ENCODE data around the gene MOB2. TPM values are rescaled to one million over a fixed set of nuclear protein-coding genes. Genes with fewer than 3 reads are reported as not detected.

MOB2 gene
- total RNA-seq, 1 donor from 2014 or later, result 26.4 TPM

GRCh38 chr11:1467270-1467669, 19.3 kb downstream of the MOB2 start:
- Mint-ChIP-seq H3K9me3 (ENCODE audit: unreplicated experiment) (no peaks in the 10 kb centered on the region), H3K36me3 (ENCODE audit: low read depth, unreplicated experiment) (peaks cover 12% of the 10 kb centered on the region), H3K27ac (ENCODE audit: unreplicated experiment) (no peak overlapping the region), H3K27me3 (ENCODE audit: low read depth, unreplicated experiment) (peaks cover 2% of the 10 kb centered on the region), H3K4me3 (ENCODE audit: unreplicated experiment) (no peak overlapping the region), H3K4me1 (ENCODE audit: low read depth, unreplicated experiment) (peaks cover 4% of the 10 kb centered on the region)
- Histone ChIP-seq H3K27me3 (ENCODE audit: insufficient read depth, low read length) (no peaks in the 10 kb centered on the region), H3K9ac (ENCODE audit: low read length) (no peak overlapping the region), H3K9me3 (ENCODE audit: insufficient read depth, low read depth, low read length) (no peaks in the 10 kb centered on the region), H4K20me1 (ENCODE audit: insufficient read depth, low read length) (no peaks in the 10 kb centered on the region), H3K79me2 (ENCODE audit: insufficient read depth, low read length) (no peaks in the 10 kb centered on the region), H3K4me1 (ENCODE audit: insufficient read depth, low read length) (no peaks in the 10 kb centered on the region), H3K4me2 (ENCODE audit: low read length) (no peak overlapping the region), H3K4me3 (ENCODE audit: insufficient read depth, low read depth, low read length) (no peak overlapping the region), H3K27ac (ENCODE audit: low read depth, low read length) (no peak overlapping the region), H2AFZ (ENCODE audit: low read depth, low read length) (no peak overlapping the region), H3K36me3 (ENCODE audit: insufficient read depth, low read length) (no peaks in the 10 kb centered on the region)
- TF ChIP-seq, protein P1, sequence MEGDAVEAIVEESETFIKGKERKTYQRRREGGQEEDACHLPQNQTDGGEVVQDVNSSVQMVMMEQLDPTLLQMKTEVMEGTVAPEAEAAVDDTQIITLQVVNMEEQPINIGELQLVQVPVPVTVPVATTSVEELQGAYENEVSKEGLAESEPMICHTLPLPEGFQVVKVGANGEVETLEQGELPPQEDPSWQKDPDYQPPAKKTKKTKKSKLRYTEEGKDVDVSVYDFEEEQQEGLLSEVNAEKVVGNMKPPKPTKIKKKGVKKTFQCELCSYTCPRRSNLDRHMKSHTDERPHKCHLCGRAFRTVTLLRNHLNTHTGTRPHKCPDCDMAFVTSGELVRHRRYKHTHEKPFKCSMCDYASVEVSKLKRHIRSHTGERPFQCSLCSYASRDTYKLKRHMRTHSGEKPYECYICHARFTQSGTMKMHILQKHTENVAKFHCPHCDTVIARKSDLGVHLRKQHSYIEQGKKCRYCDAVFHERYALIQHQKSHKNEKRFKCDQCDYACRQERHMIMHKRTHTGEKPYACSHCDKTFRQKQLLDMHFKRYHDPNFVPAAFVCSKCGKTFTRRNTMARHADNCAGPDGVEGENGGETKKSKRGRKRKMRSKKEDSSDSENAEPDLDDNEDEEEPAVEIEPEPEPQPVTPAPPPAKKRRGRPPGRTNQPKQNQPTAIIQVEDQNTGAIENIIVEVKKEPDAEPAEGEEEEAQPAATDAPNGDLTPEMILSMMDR (IDR thresholded peaks at IDR 0.05; ENCODE audit: insufficient read depth, low read depth, low read length), result no peak
- TF ChIP-seq EZH2 (IDR thresholded peaks at IDR 0.05; ENCODE audit: insufficient read depth, low read length), result no peak
- no peak for FAIRE-seq
- DNase-seq (ENCODE audit: low read depth), result no peak

GRCh38 chr11:1466784-1467183, 19.8 kb downstream of the MOB2 start:
- Histone ChIP-seq H4K20me1 (ENCODE audit: insufficient read depth, low read length) (no peaks in the 10 kb centered on the region), H3K4me3 (ENCODE audit: insufficient read depth, low read depth, low read length) (no peak overlapping the region), H3K4me1 (ENCODE audit: insufficient read depth, low read length) (no peaks in the 10 kb centered on the region), H3K4me2 (ENCODE audit: low read length) (no peak overlapping the region), H3K79me2 (ENCODE audit: insufficient read depth, low read length) (no peaks in the 10 kb centered on the region), H3K27ac (ENCODE audit: low read depth, low read length) (no peak overlapping the region), H3K9me3 (ENCODE audit: insufficient read depth, low read depth, low read length) (no peaks in the 10 kb centered on the region), H3K27me3 (ENCODE audit: insufficient read depth, low read length) (no peaks in the 10 kb centered on the region), H3K9ac (ENCODE audit: low read length) (no peak overlapping the region), H2AFZ (ENCODE audit: low read depth, low read length) (no peak overlapping the region), H3K36me3 (ENCODE audit: insufficient read depth, low read length) (no peaks in the 10 kb centered on the region)
- Mint-ChIP-seq H3K27me3 (ENCODE audit: low read depth, unreplicated experiment) (peaks cover 2% of the 10 kb centered on the region), H3K36me3 (ENCODE audit: low read depth, unreplicated experiment) (peaks cover 12% of the 10 kb centered on the region), H3K27ac (ENCODE audit: unreplicated experiment) (no peak overlapping the region), H3K9me3 (ENCODE audit: unreplicated experiment) (no peaks in the 10 kb centered on the region), H3K4me1 (ENCODE audit: low read depth, unreplicated experiment) (peaks cover 4% of the 10 kb centered on the region), H3K4me3 (ENCODE audit: unreplicated experiment) (no peak overlapping the region)
- TF ChIP-seq EZH2 (IDR thresholded peaks at IDR 0.05; ENCODE audit: insufficient read depth, low read length), result no peak
- TF ChIP-seq, protein P1 (IDR thresholded peaks at IDR 0.05; ENCODE audit: insufficient read depth, low read depth, low read length), result no peak
- FAIRE-seq, result no peak
- no peak for DNase-seq (ENCODE audit: low read depth)

- FAIRE-seq, result no peak
- Mint-ChIP-seq H3K27me3 (ENCODE audit: low read depth, unreplicated experiment) (peaks cover 2% of the 10 kb centered on the region), H3K4me1 (ENCODE audit: low read depth, unreplicated experiment) (peaks cover 4% of the 10 kb centered on the region), H3K36me3 (ENCODE audit: low read depth, unreplicated experiment) (peaks cover 4% of the 10 kb centered on the region), H3K4me3 (ENCODE audit: unreplicated experiment) (no peak overlapping the region), H3K27ac (ENCODE audit: unreplicated experiment) (no peak overlapping the region), H3K9me3 (ENCODE audit: unreplicated experiment) (no peaks in the 10 kb centered on the region)
- no peak for DNase-seq (ENCODE audit: low read depth)
- no peaks in the 10 kb centered on the region for H3K9me3 ChIP-seq (ENCODE audit: insufficient read depth, low read depth, low read length)
- H3K4me3 ChIP-seq (ENCODE audit: insufficient read depth, low read depth, low read length), result no peak overlapping the region
- no peaks in the 10 kb centered on the region for H3K4me1 ChIP-seq (ENCODE audit: insufficient read depth, low read length)
- TF ChIP-seq, protein P1 (IDR thresholded peaks at IDR 0.05; ENCODE audit: insufficient read depth, low read depth, low read length), result no peak
- no peak for TF ChIP-seq EZH2 (IDR thresholded peaks at IDR 0.05; ENCODE audit: insufficient read depth, low read length)
- H3K4me2 ChIP-seq (ENCODE audit: low read length), result no peak overlapping the region
- no peaks in the 10 kb centered on the region for H3K36me3 ChIP-seq (ENCODE audit: insufficient read depth, low read length)
- H2AFZ ChIP-seq (ENCODE audit: low read depth, low read length), result no peak overlapping the region
- no peaks in the 10 kb centered on the region for H4K20me1 ChIP-seq (ENCODE audit: insufficient read depth, low read length)
- no peaks in the 10 kb centered on the region for H3K27me3 ChIP-seq (ENCODE audit: insufficient read depth, low read length)
- H3K79me2 ChIP-seq (ENCODE audit: insufficient read depth, low read length), result no peaks in the 10 kb centered on the region
- no peak overlapping the region for H3K9ac ChIP-seq (ENCODE audit: low read length)
- H3K27ac ChIP-seq (ENCODE audit: low read depth, low read length), result no peak overlapping the region
These were observed 23.5 kb downstream of the MOB2 start for GRCh38 chr11:1463056-1463455.
